H1 (cell line): ENCODE data around the gene NDFIP2. TPM values are rescaled to one million over a fixed set of nuclear protein-coding genes. Genes with fewer than 3 reads are reported as not detected.

Experiments used
- SIN3A ChIP-seq, 2 experiments: IDR thresholded peaks in 1 of 2; conservative IDR thresholded peaks in 1 of 2; 2 replicates each; pipeline ENCODE4 v1.6.1; 2011 to 2012; ENCODE audit warnings: low read length in 2 of 2, improper control_type of control experiment in 1 of 2, low read depth in 1 of 2, mild to moderate bottlenecking in 1 of 2
- SUZ12 ChIP-seq: fragments of 200-600 bp; sonication (generic); IDR thresholded peaks from 2 replicates; pipeline ENCODE4 v1.6.1; 2012; ENCODE audit warnings: mild to moderate bottlenecking, inconsistent platforms, low read length, moderate library complexity, mixed read lengths
- polyA plus RNA-seq, 7 experiments: library from polyadenylated mRNA; depleted of rRNA in 3 of 7; stranded (reverse) in 5 of 7; unstranded in 2 of 7; fragments of >200 nt in 5 of 7; fragments of 200-250 nt in 2 of 7; gene quantifications; 1 replicate in 5 of 7; 2 replicates in 1 of 7; 4 replicates in 1 of 7; pipeline versions ENCODE4 v1.2.1 to v1.2.3, GENCODE V29; 2011 to 2013; ENCODE audit warnings: missing spikeins in 2 of 7, mixed read lengths in 2 of 7
- total RNA-seq: library from RNA; stranded (reverse); fragmentation: NEBNext Ultra II Directional; extraction: Animal tissue kit (Norgen Biotek cat#: 25700); gene quantifications from 2 replicates; pipeline ENCODE4 v1.2.1, GENCODE V29; 2021
- TF ChIP-seq, protein P1 (sequence below): IDR thresholded peaks from 2 replicates; pipeline ENCODE4 v1.6.1; 2011; ENCODE audit warnings: low read depth, mild to moderate bottlenecking, low read length; ENCODE audit not compliant: insufficient read depth

NDFIP2 gene
- total and polyA plus RNA-seq, 2 of the 8 experiments (the other 6 are each of a cell fraction or from before 2014, with no cell fraction given): 11.1 to 32.9 TPM

DNA sequence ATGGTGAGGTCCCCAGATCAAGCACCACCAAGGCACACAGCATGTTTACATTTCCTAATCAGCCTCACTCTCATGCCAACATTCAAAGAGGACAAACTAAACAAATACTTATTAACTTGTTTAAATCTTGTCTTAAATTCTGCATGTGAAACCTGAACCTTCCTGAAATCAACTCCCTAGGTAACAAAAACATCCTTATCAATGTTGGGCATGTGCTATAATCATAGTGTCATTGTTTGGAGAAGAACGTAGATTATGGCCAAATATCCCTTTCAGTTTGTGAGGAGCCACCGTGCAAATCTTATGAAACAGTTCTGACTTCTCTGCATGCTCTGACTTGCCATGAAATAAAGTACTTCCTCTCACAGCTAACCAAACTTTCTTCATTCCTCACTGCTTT, 123.8 kb downstream of the NDFIP2 start (continued):
- TF ChIP-seq, protein P1, sequence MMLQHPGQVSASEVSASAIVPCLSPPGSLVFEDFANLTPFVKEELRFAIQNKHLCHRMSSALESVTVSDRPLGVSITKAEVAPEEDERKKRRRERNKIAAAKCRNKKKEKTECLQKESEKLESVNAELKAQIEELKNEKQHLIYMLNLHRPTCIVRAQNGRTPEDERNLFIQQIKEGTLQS: no peak
- TF ChIP-seq SUZ12 (no peak), SIN3A (conservative IDR thresholded peaks at IDR 0.05 in 1 of 2, IDR thresholded peaks at IDR 0.05 in 1 of 2; ENCODE audit: low read depth in 1 of 2, low read length in 2 of 2) (no peak)

Other genes starting within 250 kb of the NDFIP2 start
- gene RBM26, start 74.9 kb upstream of the NDFIP2 start, total RNA-seq: 64.3 and 65.5 TPM in 2 replicates
- 15.0 and 20.3 TPM in 2 replicates for gene RBM26, start 74.9 kb upstream of the NDFIP2 start, polyA plus RNA-seq (2011; rRNA removed)